OCI-LY3 (cell line): ENCODE measurements around the gene PLD1.
"Not testable (repeated sequence)": the region's sequence is repeated elsewhere in the genome, so short reads cannot be mapped to it uniquely, and the experiment has no call there.

ENCODE experiments used
- H2AFZ ChIP-seq: fragments of 200-600, 300-600 bp; shearing (Covaris generic); 2 replicates; pipeline ENCODE4 v1.6.0; 2014; ENCODE audit warnings: antibody characterized with exemption, low read depth, low read length
- H3K27ac ChIP-seq: fragments of 200-600, 300-600 bp; sonication (generic); 2 replicates; pipeline ENCODE4 v1.5.1; 2014; ENCODE audit warnings: mild to moderate bottlenecking, low read length, moderate library complexity, mixed read lengths
- H3K27me3 ChIP-seq: fragments of 200-600, 300-600 bp; sonication (generic); 2 replicates; pipeline ENCODE4 v1.6.1; 2014; ENCODE audit warnings: low read depth, low read length, mixed read lengths
- H3K36me3 ChIP-seq: fragments of 200-600, 300-600 bp; sonication (generic); replicated peaks from 2 replicates; pipeline ENCODE3; 2014; ENCODE audit warnings: low read depth, low read length, mixed read lengths
- H3K4me1 ChIP-seq: fragments of 300-600, 200-600 bp; sonication (generic); 2 replicates; pipeline ENCODE4 v1.6.1; 2014; ENCODE audit warnings: low read length, mixed read lengths
- H3K4me2 ChIP-seq: fragments of 200-600, 300-600 bp; sonication (generic); 2 replicates; pipeline ENCODE4 v1.6.1; 2014; ENCODE audit warnings: low read length, mixed read lengths
- H3K4me3 ChIP-seq: fragments of 300-600, 200-600 bp; sonication (generic); 2 replicates; pipeline ENCODE4 v1.5.1; 2014; ENCODE audit warnings: antibody characterized with exemption, mild to moderate bottlenecking, low read length, moderate library complexity
- H3K79me2 ChIP-seq: fragments of 300-600, 200-600 bp; shearing (Covaris generic); 2 replicates; pipeline ENCODE4 v1.6.1; 2014; ENCODE audit warnings: mild to moderate bottlenecking, low read length, mixed read lengths
- H3K9ac ChIP-seq: fragments of 300-600, 200-600 bp; shearing (Covaris generic); 2 replicates; pipeline ENCODE4 v1.6.0; 2014; ENCODE audit warnings: mild to moderate bottlenecking, low read length, moderate library complexity
- H3K9me3 ChIP-seq: fragments of 200-600, 300-600 bp; shearing (Covaris generic); 2 replicates; pipeline ENCODE4 v1.6.1; 2014; ENCODE audit warnings: low read length, mixed read lengths; ENCODE audit not compliant: insufficient read depth
- H4K20me1 ChIP-seq: fragments of 200-600, 300-600 bp; sonication (generic); 2 replicates; pipeline ENCODE4 v1.6.1; 2016; ENCODE audit warnings: low read length, mixed read lengths; ENCODE audit not compliant: insufficient read depth
- CTCF ChIP-seq: fragments of 200-600, 300-600 bp; sonication (generic); IDR thresholded peaks from 2 replicates; pipeline ENCODE4 v1.5.1; 2014; ENCODE audit warnings: antibody characterized with exemption, low read length, low read depth
- EZH2phosphoT487 ChIP-seq: fragments of 200-600 bp; shearing (Covaris generic); IDR thresholded peaks from 2 replicates; pipeline ENCODE4 v1.6.1; 2018; ENCODE audit warnings: antibody characterized with exemption, mixed run types, low read depth

PLD1 gene

GRCh38 chr3:171809861-171810628 is at the start of gene PLD1:
Gene PLD1 (minus strand): TSS chr3:171810483. CDS start chr3:171738051, 72,432 bp downstream.
- H3K4me1 ChIP-seq: no peaks in the 10 kb centered on the region
- no peak within 1 kb of the TSS for H3K9ac ChIP-seq
- H3K36me3 ChIP-seq: no peaks in the 10 kb centered on the region
- H2AFZ ChIP-seq: no peak within 1 kb of the TSS
- H3K27me3 ChIP-seq: no peaks in the 10 kb centered on the region
- H3K27ac ChIP-seq: no peak within 1 kb of the TSS
- no peak within 1 kb of the TSS for H3K4me3 ChIP-seq
- no peaks in the 10 kb centered on the region for H3K9me3 ChIP-seq
- no peak within 1 kb of the TSS for H3K4me2 ChIP-seq
- no peaks in the 10 kb centered on the region for H3K79me2 ChIP-seq
- no peaks in the 10 kb centered on the region for H4K20me1 ChIP-seq
- no peak for TF ChIP-seq CTCF
- no peak for TF ChIP-seq EZH2phosphoT487

- not testable (repeated sequence) for H3K4me1 ChIP-seq, H3K4me2 ChIP-seq, H3K36me3 ChIP-seq, H3K27me3 ChIP-seq, H3K9ac ChIP-seq, H3K27ac ChIP-seq, H4K20me1 ChIP-seq, H3K4me3 ChIP-seq, H2AFZ ChIP-seq, H3K79me2 ChIP-seq, H3K9me3 ChIP-seq
These were observed 48.5 kb upstream of the PLD1 start for GRCh38 chr3:171858770-171859169.

- Histone ChIP-seq H4K20me1 (no peaks in the 10 kb centered on the region), H3K9me3 (peaks cover 15% of the 10 kb centered on the region), H2AFZ (no peak overlapping the region), H3K27ac (no peak overlapping the region), H3K4me3 (no peak overlapping the region), H3K27me3 (no peaks in the 10 kb centered on the region), H3K4me1 (no peaks in the 10 kb centered on the region), H3K9ac (no peak overlapping the region), H3K79me2 (no peaks in the 10 kb centered on the region), H3K36me3 (no peaks in the 10 kb centered on the region), H3K4me2 (no peak overlapping the region)
- TF ChIP-seq EZH2phosphoT487: no peak
- TF ChIP-seq CTCF: no peak
These were observed 44.5 kb upstream of the PLD1 start for GRCh38 chr3:171854649-171855305.

GRCh38 chr3:171851660-171852058 is 41.4 kb upstream of the PLD1 start:
- H3K36me3 ChIP-seq: no peaks in the 10 kb centered on the region
- H4K20me1 ChIP-seq: no peaks in the 10 kb centered on the region
- no peaks in the 10 kb centered on the region for H3K79me2 ChIP-seq
- H3K27me3 ChIP-seq: no peaks in the 10 kb centered on the region
- peaks cover 4% of the 10 kb centered on the region for H3K4me1 ChIP-seq
- H3K4me2 ChIP-seq: no peak overlapping the region
- H3K4me3 ChIP-seq: no peak overlapping the region
- H2AFZ ChIP-seq: no peak overlapping the region
- peaks cover 15% of the 10 kb centered on the region for H3K9me3 ChIP-seq
- no peak for TF ChIP-seq EZH2phosphoT487
- no peak for TF ChIP-seq CTCF
- no peak overlapping the region for H3K9ac ChIP-seq
- H3K27ac ChIP-seq: no peak overlapping the region
